ENCODE results near the gene ZNF622. TPM values are rescaled to one million over a fixed set of nuclear protein-coding genes. Genes with fewer than 3 reads are reported as not detected.
A peak's percentile ranks its signal among the peaks of the same experiment; 100 is the strongest.

ZNF622 gene
- total RNA-seq, 1 donor from 2014 or later, result 53.3 TPM

DNA sequence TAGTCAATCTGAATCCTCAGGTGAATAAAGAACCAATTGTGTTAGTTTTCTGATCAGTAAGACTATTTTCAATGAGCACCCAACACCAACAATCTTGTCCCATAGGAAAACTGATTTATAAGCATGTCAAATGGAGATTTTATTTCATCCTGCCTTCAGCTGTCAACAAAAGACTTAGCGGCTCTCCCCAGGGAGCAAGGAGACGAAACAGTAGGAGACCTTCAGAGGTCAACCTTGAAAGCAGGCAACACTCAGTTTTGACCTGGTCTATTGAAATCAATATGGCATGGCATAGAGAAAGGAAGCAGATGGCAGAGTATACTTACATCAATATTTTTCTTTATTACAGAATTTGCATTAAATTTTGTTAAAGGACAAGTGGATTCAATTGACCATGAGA, 34.1 kb downstream of the ZNF622 start:
- DNase-seq (ENCODE audit: low read depth), result no peak

DNA sequence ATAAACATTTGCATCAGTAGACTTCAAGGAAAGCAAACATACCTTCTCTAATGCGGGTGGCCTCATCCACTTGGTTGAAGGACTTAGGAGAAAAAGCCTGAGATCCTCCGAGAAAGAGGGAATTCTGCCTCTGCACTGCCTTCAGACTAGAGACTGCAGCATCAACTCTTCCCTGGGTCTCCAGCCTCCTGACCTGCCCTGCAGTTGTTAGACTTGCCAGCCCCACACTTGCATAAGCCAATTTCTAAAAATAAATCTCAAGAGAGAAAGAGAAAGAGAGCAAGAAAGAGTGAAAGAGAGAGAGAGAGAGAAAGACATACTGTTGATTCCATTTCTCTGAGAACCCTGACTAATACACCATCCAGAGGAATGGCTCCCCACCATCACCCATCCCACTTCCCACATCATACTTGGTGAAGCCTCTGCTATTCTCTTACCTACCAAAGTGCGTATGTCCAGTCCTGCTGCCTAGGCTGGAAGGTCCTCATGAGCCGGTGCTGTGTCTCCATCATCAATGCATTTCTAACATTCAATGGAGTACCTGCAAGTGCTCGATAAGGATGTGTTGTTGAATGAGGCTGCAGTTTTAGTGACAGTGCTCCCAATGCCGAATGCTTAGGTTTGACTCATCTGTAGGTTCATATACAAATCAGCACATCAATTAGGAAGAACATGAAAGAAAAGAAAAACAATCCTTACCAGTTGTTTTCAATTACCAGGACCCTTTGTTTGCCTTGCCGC, 35.1 kb downstream of the ZNF622 start:
- no peak for DNase-seq (ENCODE audit: low read depth)

DNA sequence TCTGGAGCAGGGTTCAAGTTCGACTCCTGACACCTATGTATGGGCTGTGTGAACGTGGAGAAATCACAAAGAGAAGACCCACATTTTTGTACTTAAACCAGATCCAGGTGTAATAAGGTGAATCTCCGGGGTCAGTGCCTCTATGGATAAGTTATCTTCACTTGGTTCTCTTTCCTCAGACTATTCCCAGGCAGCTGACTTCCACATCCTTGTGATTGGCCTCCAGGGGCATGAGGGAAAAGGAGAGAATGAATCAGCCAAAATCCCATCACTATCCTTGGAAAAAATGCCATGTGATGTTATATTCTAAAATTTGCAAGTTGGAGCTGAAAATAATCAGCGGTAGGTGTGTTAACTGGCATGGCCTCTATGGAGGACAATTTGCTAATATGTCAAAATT, 37.2 kb downstream of the ZNF622 start:
- DNase-seq (ENCODE audit: low read depth), result no peak

DNA sequence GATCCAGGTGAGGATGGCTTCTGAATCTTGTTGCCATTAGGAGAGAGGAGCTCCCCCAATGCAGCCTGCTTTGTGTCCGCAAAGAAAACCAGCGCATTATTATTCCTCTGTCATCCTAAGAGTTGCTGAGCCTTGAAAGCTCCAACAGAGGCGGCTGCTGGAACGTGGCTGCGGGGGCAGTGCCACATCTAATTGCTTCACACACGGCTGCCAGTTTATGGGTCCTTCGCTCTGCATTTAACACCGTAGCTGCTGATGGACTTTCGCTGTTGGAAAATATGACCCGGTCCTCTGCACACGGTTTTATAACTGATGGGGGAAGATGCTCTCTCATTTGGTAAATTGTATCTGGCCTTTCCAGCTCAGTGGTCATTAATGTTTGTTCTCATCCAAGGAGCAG, 38.0 kb downstream of the ZNF622 start:
- peak; percentile 18 for DNase-seq (ENCODE audit: low read depth)

DNA sequence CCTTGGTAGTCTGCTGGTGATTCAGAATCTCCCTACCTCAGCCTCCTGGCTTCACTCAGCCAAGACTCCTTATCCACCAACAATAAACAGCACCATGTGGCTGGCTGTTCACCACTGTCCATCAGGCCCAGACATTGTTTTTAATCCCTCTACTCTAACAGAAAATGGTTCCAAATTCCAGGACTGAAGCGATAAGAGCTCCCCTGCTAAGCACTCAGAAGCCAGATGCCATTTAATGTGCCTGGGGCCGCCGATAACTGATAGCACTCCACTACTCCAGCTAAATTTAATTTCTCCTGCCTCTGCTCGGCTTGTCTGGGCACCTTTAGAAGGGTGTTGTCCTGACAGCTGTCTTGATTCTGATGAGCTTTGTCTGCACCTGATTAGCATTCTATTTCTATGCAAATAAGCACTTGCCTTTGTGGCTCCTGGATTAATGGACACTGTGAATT, 47.1 kb downstream of the ZNF622 start:
- no peak for DNase-seq (ENCODE audit: low read depth)

DNA sequence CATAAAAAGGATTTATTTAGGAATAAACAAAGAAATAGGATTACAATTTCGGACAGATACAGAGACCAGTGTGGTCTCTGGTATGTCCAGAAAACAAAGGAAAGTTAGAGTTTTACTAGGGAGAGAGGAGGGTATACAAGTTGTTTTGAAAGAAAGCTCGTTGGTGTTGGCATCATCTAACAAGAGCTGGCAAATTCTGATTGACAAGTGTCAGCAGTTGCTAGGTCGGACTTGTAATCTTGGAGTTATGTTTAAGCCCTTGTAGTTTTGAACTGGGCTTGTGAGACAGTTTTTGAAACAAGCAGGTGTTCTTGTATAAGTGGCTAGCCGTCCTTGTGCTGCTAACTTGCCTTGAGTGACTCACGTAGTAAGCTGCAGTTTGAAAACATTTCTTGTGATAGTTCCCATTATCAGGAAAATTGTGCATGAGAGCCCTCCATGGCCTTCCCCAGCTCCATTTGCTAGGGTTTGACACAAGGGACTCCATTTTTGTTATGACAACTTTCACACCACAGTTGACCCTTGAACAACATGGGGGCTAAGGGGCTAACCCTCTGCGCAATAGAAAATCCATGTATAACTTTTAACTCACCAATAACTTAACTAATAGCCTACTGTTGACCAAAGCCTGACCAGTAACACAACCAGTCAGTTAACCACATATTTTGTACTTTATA, 48.1 kb downstream of the ZNF622 start:
- no peak for DNase-seq (ENCODE audit: low read depth)

DNA sequence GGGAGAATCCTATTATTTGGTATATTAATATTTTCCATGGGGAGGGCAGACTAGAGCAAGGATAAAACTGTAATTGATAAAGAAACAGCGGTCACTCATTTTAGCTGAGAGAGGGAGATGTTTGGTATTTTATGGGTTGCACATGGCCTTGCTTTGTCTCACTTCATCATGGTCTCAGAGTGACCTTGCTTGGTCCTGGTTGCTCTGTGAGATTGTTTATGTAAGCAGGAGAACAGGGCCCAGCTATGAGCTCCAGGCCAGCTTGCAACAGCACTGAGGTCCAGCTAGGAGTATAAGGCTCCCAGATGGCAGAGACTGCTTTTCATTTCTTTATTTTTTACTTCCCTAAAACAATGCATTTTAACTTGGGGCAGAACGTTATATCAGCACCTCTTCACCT, 50.7 kb downstream of the ZNF622 start:
- no peak for DNase-seq (ENCODE audit: low read depth)

DNA sequence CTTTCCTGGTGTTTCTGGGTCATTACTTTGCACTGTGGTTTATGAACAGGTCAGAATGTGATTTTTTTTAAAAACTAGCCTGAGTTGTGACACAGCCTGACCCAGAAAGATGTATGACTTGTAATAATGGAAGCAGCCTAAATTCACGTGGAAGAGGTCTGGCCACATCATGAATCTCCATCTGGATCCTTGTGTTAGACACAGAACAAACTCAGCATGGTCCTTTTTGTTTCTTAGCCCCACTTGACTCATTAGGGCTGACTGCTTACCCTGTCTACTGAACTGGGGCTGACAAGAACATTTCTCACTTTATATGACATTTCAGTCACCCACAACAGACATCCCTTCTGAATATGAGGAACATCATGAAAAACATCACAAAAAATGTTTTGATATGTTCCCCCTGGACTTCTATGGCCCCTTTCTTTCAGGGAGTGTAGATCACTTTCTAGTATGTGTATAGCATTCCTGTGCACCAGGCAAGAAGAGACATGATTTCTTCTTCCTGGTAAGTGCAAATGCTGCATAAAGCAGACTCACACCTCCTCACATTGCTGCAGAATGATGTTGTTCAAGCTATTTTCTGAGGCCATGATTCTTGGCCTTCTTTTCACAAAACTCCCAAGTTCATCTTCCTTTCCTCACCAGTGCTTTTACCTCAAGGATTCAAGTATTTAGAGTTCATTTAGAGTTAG, 52.3 kb downstream of the ZNF622 start:
- no peak for DNase-seq (ENCODE audit: low read depth)

DNA sequence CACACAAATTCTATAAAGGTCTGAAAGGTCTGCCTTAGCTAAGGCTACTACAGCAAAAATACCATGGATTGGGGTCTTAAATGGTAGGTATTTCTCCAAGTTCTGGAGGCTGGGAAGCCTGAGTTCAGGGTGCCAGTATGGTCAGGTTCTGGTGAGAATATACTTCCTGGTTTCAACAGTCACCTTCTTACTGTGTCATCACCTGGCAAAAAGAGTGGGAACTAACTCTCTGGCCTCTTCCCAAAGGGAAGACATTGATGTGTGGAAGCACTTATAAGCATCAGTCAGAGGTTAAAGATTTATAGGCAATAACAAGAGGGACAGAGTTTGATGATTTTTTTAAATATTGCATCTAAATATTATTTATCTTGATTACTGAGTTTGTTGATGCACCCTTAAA, 53.0 kb downstream of the ZNF622 start:
- DNase-seq (ENCODE audit: low read depth), result no peak

DNA sequence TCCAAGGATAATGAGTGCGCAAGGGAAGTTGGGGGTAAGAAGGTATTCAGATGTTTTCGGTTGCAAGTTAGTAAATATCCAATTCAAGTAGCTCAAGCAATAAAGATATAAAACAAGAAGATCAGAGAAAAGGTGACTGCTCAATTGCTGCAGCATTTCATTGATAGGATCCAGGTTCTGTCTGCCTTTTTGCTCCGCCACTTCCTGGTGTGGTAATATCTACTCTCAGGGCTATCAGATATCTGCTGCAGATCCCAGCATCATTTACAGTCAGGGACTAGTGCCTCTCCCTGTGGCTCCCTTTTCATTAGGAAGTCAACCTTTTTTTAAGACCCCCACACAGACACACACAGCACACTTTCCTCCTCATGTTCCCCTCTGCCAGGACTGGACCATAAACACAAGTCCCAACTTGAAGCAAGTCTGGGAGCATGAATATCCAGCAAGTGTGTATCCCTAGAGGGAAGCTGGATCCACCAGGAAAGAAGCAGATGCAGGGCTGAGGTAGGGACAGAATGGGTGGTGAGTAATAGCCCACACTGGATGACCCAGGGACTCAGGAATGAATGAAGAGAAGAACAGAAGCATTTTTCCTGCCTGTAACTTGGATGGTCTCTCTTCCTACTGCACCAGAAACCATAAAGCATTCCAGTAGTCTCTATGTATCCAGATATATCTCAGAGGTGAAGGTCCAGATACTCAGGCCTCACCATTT, 53.7 kb downstream of the ZNF622 start:
- no peak for DNase-seq (ENCODE audit: low read depth)

DNA sequence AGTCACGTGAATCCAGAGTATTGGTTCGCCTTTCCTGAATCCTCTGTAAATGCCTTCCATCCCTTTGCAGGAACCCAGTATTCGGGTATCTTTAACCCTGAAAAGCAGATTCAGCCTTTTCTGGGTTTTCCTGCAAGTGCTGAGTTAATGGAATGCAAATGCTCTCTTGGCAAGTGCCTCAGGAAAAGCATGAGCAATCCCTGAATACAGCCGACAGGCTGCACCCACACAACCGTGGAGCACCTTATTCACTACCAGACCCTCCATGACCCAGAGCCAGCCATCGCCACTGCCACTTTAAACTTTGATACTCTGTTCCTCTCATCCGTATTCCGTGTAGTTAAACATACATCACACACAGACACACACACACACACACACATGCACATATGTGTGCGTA, 54.4 kb downstream of the ZNF622 start:
- DNase-seq (ENCODE audit: low read depth), result no peak

DNA sequence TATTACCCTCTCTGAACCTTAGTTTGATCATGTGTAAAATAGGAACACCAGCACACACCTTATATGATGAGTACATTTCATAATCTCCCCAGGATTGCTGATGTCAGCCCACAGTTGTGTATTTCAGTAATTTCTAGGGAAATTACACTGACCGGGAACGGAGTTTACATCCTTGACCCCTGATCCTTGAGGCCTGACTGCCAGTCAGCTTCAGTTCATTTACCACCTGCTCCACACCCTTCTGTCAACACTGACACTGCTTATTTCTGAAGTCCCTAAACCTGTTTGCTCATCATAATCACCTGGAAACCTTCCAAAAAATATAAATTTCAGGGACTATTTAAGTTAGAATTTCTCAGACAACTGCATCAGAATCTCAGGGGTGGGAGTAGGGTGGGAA, 55.3 kb downstream of the ZNF622 start:
- DNase-seq (ENCODE audit: low read depth), result no peak

DNA sequence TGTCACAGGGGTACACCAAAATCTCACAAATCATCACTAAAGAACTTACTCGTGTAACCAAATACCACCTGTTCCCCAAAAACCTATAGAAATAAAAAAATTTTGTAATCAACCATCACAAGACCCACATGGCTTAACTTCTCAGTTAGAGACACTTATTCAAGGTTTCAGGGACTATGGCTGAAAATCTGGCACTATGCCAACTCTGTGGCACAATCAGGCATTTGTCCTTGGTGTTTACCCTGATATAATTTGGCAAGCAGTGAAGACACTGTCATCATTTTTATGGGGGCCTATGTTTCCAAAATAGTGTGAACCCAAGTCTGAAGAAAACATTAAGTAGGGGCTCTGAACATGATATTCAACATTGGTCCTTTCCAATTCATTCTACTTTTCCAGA, 59.0 kb downstream of the ZNF622 start:
- DNase-seq (ENCODE audit: low read depth), result no peak

DNA sequence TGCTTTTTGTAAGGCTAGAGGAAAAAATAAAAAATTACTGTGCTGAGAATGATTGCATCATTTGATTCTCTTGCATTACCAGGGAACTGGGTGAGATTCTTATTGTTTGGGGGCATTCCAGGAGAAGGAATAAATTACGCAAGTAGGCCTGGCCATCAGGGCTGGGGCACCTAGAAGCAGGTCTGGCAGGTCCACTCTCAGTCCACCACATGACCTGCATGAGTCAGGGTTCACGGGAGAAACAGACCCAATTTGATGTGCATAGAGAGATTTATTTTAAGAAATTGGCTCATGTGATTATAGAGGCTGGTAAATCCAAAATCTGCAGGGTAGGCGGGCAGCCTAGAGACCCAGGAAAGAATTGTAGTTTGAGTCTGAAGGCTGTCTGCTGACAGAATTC, 59.6 kb downstream of the ZNF622 start:
- DNase-seq (ENCODE audit: low read depth), result peak; percentile 15

Other genes starting within 250 kb of the ZNF622 start
- gene RETREG1, start 151.2 kb upstream of the ZNF622 start, total RNA-seq, result 123 and 175 TPM in 2 replicates

All from renal cortical epithelial cell (primary cell).